ENCODE measurements around the gene FHIT. TPM values are rescaled to one million over a fixed set of nuclear protein-coding genes. Genes with fewer than 3 reads are reported as not detected.

FHIT gene
- total and polyA plus RNA-seq, 9 donors = 5.1 to 11.8 (median 9.5) TPM

DNA sequence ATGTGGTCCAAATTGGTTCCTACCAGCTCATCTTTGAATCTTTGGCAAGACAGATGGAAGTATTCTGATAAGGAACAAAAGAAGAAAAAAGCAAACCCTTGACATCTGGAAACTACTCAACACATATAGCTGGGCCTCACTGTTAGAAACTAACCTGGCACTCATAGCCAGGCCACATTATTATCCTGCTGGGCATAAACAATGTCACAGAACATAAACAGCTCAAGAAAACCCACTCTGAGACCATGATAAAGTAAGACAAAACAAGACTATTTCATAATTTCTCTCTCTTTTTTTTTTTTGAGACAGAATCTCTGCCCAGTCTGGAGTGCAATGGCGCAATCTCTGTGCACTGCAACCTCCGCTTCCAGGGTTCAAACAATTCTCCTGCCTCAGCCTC, 1093.2 kb downstream of the FHIT start:
- no peak for DNase-seq
- no peaks in the 10 kb centered on the region for H3K27me3 ChIP-seq
- no peak overlapping the region for H3K4me3 ChIP-seq
- TF ChIP-seq EP300 (IDR thresholded peaks at IDR 0.05) = no peak
- TF ChIP-seq, protein P1, sequence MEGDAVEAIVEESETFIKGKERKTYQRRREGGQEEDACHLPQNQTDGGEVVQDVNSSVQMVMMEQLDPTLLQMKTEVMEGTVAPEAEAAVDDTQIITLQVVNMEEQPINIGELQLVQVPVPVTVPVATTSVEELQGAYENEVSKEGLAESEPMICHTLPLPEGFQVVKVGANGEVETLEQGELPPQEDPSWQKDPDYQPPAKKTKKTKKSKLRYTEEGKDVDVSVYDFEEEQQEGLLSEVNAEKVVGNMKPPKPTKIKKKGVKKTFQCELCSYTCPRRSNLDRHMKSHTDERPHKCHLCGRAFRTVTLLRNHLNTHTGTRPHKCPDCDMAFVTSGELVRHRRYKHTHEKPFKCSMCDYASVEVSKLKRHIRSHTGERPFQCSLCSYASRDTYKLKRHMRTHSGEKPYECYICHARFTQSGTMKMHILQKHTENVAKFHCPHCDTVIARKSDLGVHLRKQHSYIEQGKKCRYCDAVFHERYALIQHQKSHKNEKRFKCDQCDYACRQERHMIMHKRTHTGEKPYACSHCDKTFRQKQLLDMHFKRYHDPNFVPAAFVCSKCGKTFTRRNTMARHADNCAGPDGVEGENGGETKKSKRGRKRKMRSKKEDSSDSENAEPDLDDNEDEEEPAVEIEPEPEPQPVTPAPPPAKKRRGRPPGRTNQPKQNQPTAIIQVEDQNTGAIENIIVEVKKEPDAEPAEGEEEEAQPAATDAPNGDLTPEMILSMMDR (IDR thresholded peaks at IDR 0.05) = no peak
- no peak for TF ChIP-seq POLR2A (IDR thresholded peaks at IDR 0.05)
- H3K27ac ChIP-seq = no peak overlapping the region
- peaks cover 3% of the 10 kb centered on the region for H3K4me1 ChIP-seq (ENCODE audit: insufficient read depth)
- intact Hi-C loops (cut with DNase I) = no loop called here
- no peaks in the 10 kb centered on the region for H3K36me3 ChIP-seq
- H3K9me3 ChIP-seq = no peaks in the 10 kb centered on the region
- 94 to 97% (median 96%) methylated on average over 2 of the region's 2 CpGs for WGBS, 3 donors

DNA sequence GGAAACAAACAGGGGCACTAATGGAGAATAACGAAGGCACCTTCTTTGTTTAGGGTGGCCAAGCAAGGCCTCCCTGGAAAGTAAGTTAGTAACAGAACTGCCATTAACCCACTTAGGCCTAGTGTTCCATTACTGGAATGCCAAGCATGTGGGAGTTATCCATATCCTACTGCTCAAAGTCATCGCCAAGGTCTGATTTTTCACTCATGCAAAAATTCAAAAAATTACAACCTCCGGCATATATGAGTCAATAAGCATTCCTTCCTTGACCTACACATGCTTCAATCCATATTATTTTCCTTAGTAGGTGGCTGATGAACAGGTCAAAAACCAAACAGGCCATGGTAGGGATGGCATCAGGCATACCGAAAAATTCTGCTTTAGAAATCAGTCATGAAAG, 1097.2 kb downstream of the FHIT start:
- H3K4me3 ChIP-seq = no peak overlapping the region
- 62 to 69% (median 67%) methylated on average over 4 of the region's 4 CpGs for WGBS, 3 donors
- no peak for DNase-seq
- H3K36me3 ChIP-seq = no peaks in the 10 kb centered on the region
- TF ChIP-seq POLR2A (IDR thresholded peaks at IDR 0.05) (no peak), EP300 (IDR thresholded peaks at IDR 0.05) (no peak)
- TF ChIP-seq, protein P1 (IDR thresholded peaks at IDR 0.05) = no peak
- H3K27me3 ChIP-seq = no peaks in the 10 kb centered on the region
- H3K9me3 ChIP-seq = no peaks in the 10 kb centered on the region
- intact Hi-C loops (cut with DNase I) = no loop called here
- H3K27ac ChIP-seq = no peak overlapping the region
- H3K4me1 ChIP-seq (ENCODE audit: insufficient read depth) = no peaks in the 10 kb centered on the region

DNA sequence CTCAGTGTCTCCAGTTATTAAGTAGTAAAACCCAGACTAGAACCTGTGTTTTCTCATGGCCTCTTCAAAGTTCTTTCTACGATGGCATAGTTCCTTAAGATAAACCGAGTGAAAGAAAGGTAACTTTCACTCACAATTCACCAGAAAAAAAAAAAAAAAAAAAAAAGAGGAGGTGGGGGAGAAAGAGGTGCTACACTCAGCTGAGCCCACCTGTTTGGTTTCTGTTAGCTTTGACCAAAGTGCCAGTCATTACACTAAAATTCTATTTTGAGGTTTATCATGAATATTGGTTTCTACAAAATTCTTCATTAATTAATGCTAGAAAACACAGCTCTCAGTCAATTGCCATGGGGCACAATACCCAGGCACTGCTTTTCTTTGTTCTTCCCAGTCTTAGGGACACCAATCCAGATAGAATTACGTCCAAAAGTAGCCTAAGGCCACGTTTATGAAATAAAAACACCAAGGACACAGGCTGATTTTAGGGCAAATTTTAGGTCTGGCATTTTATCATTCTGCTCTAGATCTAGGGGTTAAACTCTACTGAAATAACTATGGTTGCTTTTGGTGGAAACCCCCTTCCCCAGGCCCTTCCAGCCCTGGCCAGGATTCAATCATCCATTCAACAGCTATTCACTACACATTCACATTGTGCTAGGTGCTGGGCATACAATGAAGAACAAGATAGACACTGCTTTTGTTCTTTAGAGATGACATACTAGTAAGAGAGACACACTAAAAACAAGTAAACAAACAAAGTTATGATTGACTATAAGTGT, 1097.8 kb downstream of the FHIT start:
- Histone ChIP-seq H3K9me3 (no peaks in the 10 kb centered on the region), H3K27me3 (no peaks in the 10 kb centered on the region), H3K4me3 (no peak overlapping the region), H3K36me3 (no peaks in the 10 kb centered on the region), H3K4me1 (ENCODE audit: insufficient read depth) (no peaks in the 10 kb centered on the region), H3K27ac (no peak overlapping the region)
- TF ChIP-seq, protein P1 (IDR thresholded peaks at IDR 0.05) = no peak
- no peak for TF ChIP-seq EP300 (IDR thresholded peaks at IDR 0.05)
- TF ChIP-seq POLR2A (IDR thresholded peaks at IDR 0.05) = no peak
- DNase-seq = no peak
- intact Hi-C loops (cut with DNase I) = no loop called here
- 77 to 87% (median 85%) methylated on average over 4 of the region's 4 CpGs for WGBS, 3 donors

DNA sequence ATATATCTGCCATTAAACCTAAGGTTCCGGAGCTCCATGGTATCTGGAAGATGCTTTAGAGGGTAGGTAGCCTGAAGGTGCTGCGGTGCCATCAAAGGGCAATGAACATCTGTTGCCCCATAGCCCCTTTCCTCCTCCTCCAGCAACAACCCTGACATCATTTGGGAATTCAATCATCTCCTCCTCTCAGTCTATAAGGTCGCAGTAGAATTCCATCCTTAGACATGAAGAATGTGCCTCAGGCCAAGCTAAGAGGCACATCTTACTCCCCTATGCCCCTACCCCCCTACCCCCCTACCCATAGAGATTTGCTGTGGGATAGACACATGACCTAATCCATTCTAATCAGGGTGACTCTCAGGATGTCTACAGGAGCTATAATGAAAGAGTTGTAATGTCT, 1101.8 kb downstream of the FHIT start:
- TF ChIP-seq POLR2A (IDR thresholded peaks at IDR 0.05) = no peak
- no peak for TF ChIP-seq EP300 (IDR thresholded peaks at IDR 0.05)
- TF ChIP-seq, protein P1 (IDR thresholded peaks at IDR 0.05) = no peak
- Histone ChIP-seq H3K4me1 (ENCODE audit: insufficient read depth) (no peaks in the 10 kb centered on the region), H3K9me3 (no peaks in the 10 kb centered on the region), H3K4me3 (no peak overlapping the region), H3K36me3 (no peaks in the 10 kb centered on the region), H3K27me3 (no peaks in the 10 kb centered on the region), H3K27ac (no peak overlapping the region)
- intact Hi-C loops (cut with DNase I) = no loop called here
- no peak for DNase-seq
- 95 to 99% (median 98%) methylated on average over 3 of the region's 3 CpGs for WGBS, 3 donors

Measured in ovary (tissue), 9 donors.